ENCODE data around the gene ANKRD7.

The ANKRD7 gene

GRCh38 chr7:118195837-118196474 is 28.5 kb upstream of the ANKRD7 start:
- no peak overlapping the region for H3K27ac ChIP-seq (ENCODE audit: low read depth, low read length)
- H3K9me3 ChIP-seq (ENCODE audit: low read length), result no peaks in the 10 kb centered on the region
- peaks cover 4% of the 10 kb centered on the region for H3K36me3 ChIP-seq (ENCODE audit: insufficient read depth, low read length)
- H3K9ac ChIP-seq (ENCODE audit: low read length), result no peak overlapping the region
- no peaks in the 10 kb centered on the region for H3K27me3 ChIP-seq (ENCODE audit: control insufficient read depth in 1 of 2, insufficient read depth in 2 of 2, low read length in 2 of 2)
- H3K4me1 ChIP-seq (ENCODE audit: insufficient read depth, low read length), result no peaks in the 10 kb centered on the region
- H3K4me3 ChIP-seq (ENCODE audit: low read depth in 1 of 2, low read length in 2 of 2), result no peak overlapping the region

GRCh38 chr7:118202061-118202460 is 22.4 kb upstream of the ANKRD7 start:
- no peaks in the 10 kb centered on the region for H3K36me3 ChIP-seq (ENCODE audit: insufficient read depth, low read length)
- no peak overlapping the region for H3K27ac ChIP-seq (ENCODE audit: low read depth, low read length)
- H3K9me3 ChIP-seq (ENCODE audit: low read length), result no peaks in the 10 kb centered on the region
- H3K4me3 ChIP-seq (ENCODE audit: low read depth in 1 of 2, low read length in 2 of 2), result no peak overlapping the region
- H3K4me1 ChIP-seq (ENCODE audit: insufficient read depth, low read length), result no peaks in the 10 kb centered on the region
- no peak overlapping the region for H3K9ac ChIP-seq (ENCODE audit: low read length)
- H3K27me3 ChIP-seq (ENCODE audit: control insufficient read depth in 1 of 2, insufficient read depth in 2 of 2, low read length in 2 of 2), result no peaks in the 10 kb centered on the region

- H3K9me3 ChIP-seq (ENCODE audit: low read length), result no peaks in the 10 kb centered on the region
- no peaks in the 10 kb centered on the region for H3K4me1 ChIP-seq (ENCODE audit: insufficient read depth, low read length)
- H3K4me3 ChIP-seq (ENCODE audit: low read depth in 1 of 2, low read length in 2 of 2), result peak overlapping the region; percentile 75 to 86
- H3K27ac ChIP-seq (ENCODE audit: low read depth, low read length), result peak overlapping the region; percentile 54
- H3K36me3 ChIP-seq (ENCODE audit: insufficient read depth, low read length), result no peaks in the 10 kb centered on the region
- peak overlapping the region; percentile 55 for H3K9ac ChIP-seq (ENCODE audit: low read length)
- H3K27me3 ChIP-seq (ENCODE audit: control insufficient read depth in 1 of 2, insufficient read depth in 2 of 2, low read length in 2 of 2), result no peaks in the 10 kb centered on the region
Measured at GRCh38 chr7:118214051-118214832, 10.3 kb upstream of the ANKRD7 start.

- Histone ChIP-seq H3K36me3 (ENCODE audit: insufficient read depth, low read length) (no peaks in the 10 kb centered on the region), H3K9me3 (ENCODE audit: low read length) (no peaks in the 10 kb centered on the region), H3K9ac (ENCODE audit: low read length) (peak overlapping the region; percentile 55), H3K27me3 (ENCODE audit: control insufficient read depth in 1 of 2, insufficient read depth in 2 of 2, low read length in 2 of 2) (no peaks in the 10 kb centered on the region), H3K27ac (ENCODE audit: low read depth, low read length) (peak overlapping the region; percentile 54), H3K4me1 (ENCODE audit: insufficient read depth, low read length) (no peaks in the 10 kb centered on the region), H3K4me3 (ENCODE audit: low read depth in 1 of 2, low read length in 2 of 2) (peak overlapping the region; percentile 75 to 86)
Measured at GRCh38 chr7:118214833-118215182, 9.7 kb upstream of the ANKRD7 start.

GRCh38 chr7:118217210-118217619 is 7.3 kb upstream of the ANKRD7 start:
- H3K4me1 ChIP-seq (ENCODE audit: insufficient read depth, low read length), result no peaks in the 10 kb centered on the region
- H3K27me3 ChIP-seq (ENCODE audit: control insufficient read depth in 1 of 2, insufficient read depth in 2 of 2, low read length in 2 of 2), result no peaks in the 10 kb centered on the region

GRCh38 chr7:118218413-118219156 is 5.9 kb upstream of the ANKRD7 start:
- H3K27me3 ChIP-seq (ENCODE audit: control insufficient read depth in 1 of 2, insufficient read depth in 2 of 2, low read length in 2 of 2), result no peaks in the 10 kb centered on the region
- H3K4me1 ChIP-seq (ENCODE audit: insufficient read depth, low read length), result no peaks in the 10 kb centered on the region
- no peak overlapping the region for H3K4me3 ChIP-seq (ENCODE audit: low read depth in 1 of 2, low read length in 2 of 2)
- H3K9ac ChIP-seq (ENCODE audit: low read length), result no peak overlapping the region
- no peak overlapping the region for H3K27ac ChIP-seq (ENCODE audit: low read depth, low read length)
- no peaks in the 10 kb centered on the region for H3K9me3 ChIP-seq (ENCODE audit: low read length)
- H3K36me3 ChIP-seq (ENCODE audit: insufficient read depth, low read length), result no peaks in the 10 kb centered on the region

More at GRCh38 chr7:118217210-118217619, 7.3 kb upstream of the ANKRD7 start:
- H3K36me3 ChIP-seq (ENCODE audit: insufficient read depth, low read length), result no peaks in the 10 kb centered on the region
- no peak overlapping the region for H3K27ac ChIP-seq (ENCODE audit: low read depth, low read length)
- no peak overlapping the region for H3K9ac ChIP-seq (ENCODE audit: low read length)
- H3K4me3 ChIP-seq (ENCODE audit: low read depth in 1 of 2, low read length in 2 of 2), result no peak overlapping the region
- H3K9me3 ChIP-seq (ENCODE audit: low read length), result no peaks in the 10 kb centered on the region

GRCh38 chr7:118219157-118219512 is 5.4 kb upstream of the ANKRD7 start:
- H3K27me3 ChIP-seq (ENCODE audit: control insufficient read depth in 1 of 2, insufficient read depth in 2 of 2, low read length in 2 of 2), result no peaks in the 10 kb centered on the region
- H3K4me1 ChIP-seq (ENCODE audit: insufficient read depth, low read length), result no peaks in the 10 kb centered on the region
- H3K36me3 ChIP-seq (ENCODE audit: insufficient read depth, low read length), result no peaks in the 10 kb centered on the region
- H3K27ac ChIP-seq (ENCODE audit: low read depth, low read length), result no peak overlapping the region
- no peaks in the 10 kb centered on the region for H3K9me3 ChIP-seq (ENCODE audit: low read length)
- no peak overlapping the region for H3K9ac ChIP-seq (ENCODE audit: low read length)
- no peak overlapping the region for H3K4me3 ChIP-seq (ENCODE audit: low read depth in 1 of 2, low read length in 2 of 2)

- Histone ChIP-seq H3K9ac (ENCODE audit: low read length) (no peak overlapping the region), H3K36me3 (ENCODE audit: insufficient read depth, low read length) (no peaks in the 10 kb centered on the region), H3K27ac (ENCODE audit: low read depth, low read length) (no peak overlapping the region), H3K27me3 (ENCODE audit: control insufficient read depth in 1 of 2, insufficient read depth in 2 of 2, low read length in 2 of 2) (no peaks in the 10 kb centered on the region), H3K4me3 (ENCODE audit: low read depth in 1 of 2, low read length in 2 of 2) (no peak overlapping the region), H3K9me3 (ENCODE audit: low read length) (no peaks in the 10 kb centered on the region), H3K4me1 (ENCODE audit: insufficient read depth, low read length) (no peaks in the 10 kb centered on the region)
Measured at GRCh38 chr7:118220583-118220982, 3.9 kb upstream of the ANKRD7 start.

GRCh38 chr7:118222591-118222990 is 1.9 kb upstream of the ANKRD7 start:
- no peaks in the 10 kb centered on the region for H3K9me3 ChIP-seq (ENCODE audit: low read length)
- no peaks in the 10 kb centered on the region for H3K36me3 ChIP-seq (ENCODE audit: insufficient read depth, low read length)
- H3K4me1 ChIP-seq (ENCODE audit: insufficient read depth, low read length), result no peaks in the 10 kb centered on the region
- H3K27ac ChIP-seq (ENCODE audit: low read depth, low read length), result no peak overlapping the region
- H3K27me3 ChIP-seq (ENCODE audit: control insufficient read depth in 1 of 2, insufficient read depth in 2 of 2, low read length in 2 of 2), result no peaks in the 10 kb centered on the region
- no peak overlapping the region for H3K4me3 ChIP-seq (ENCODE audit: low read depth in 1 of 2, low read length in 2 of 2)
- H3K9ac ChIP-seq (ENCODE audit: low read length), result no peak overlapping the region

- no peaks in the 10 kb centered on the region for H3K27me3 ChIP-seq (ENCODE audit: control insufficient read depth in 1 of 2, insufficient read depth in 2 of 2, low read length in 2 of 2)
Measured at GRCh38 chr7:118232837-118233236, 8.3 kb downstream of the ANKRD7 start.

GRCh38 chr7:118233799-118234198 is 9.3 kb downstream of the ANKRD7 start:
- Histone ChIP-seq H3K4me1 (ENCODE audit: insufficient read depth, low read length) (no peaks in the 10 kb centered on the region), H3K27me3 (ENCODE audit: control insufficient read depth in 1 of 2, insufficient read depth in 2 of 2, low read length in 2 of 2) (no peaks in the 10 kb centered on the region), H3K27ac (ENCODE audit: low read depth, low read length) (no peak overlapping the region), H3K9me3 (ENCODE audit: low read length) (no peaks in the 10 kb centered on the region), H3K4me3 (ENCODE audit: low read depth in 1 of 2, low read length in 2 of 2) (no peak overlapping the region), H3K9ac (ENCODE audit: low read length) (no peak overlapping the region), H3K36me3 (ENCODE audit: insufficient read depth, low read length) (no peaks in the 10 kb centered on the region)

More at GRCh38 chr7:118232837-118233236, 8.3 kb downstream of the ANKRD7 start:
- Histone ChIP-seq H3K9ac (ENCODE audit: low read length) (no peak overlapping the region), H3K4me1 (ENCODE audit: insufficient read depth, low read length) (no peaks in the 10 kb centered on the region), H3K4me3 (ENCODE audit: low read depth in 1 of 2, low read length in 2 of 2) (no peak overlapping the region), H3K36me3 (ENCODE audit: insufficient read depth, low read length) (no peaks in the 10 kb centered on the region), H3K9me3 (ENCODE audit: low read length) (no peaks in the 10 kb centered on the region), H3K27ac (ENCODE audit: low read depth, low read length) (no peak overlapping the region)
